Endothelial cell of umbilical vein (primary cell): ENCODE measurements around the gene HKDC1. TPM values are rescaled to one million over a fixed set of nuclear protein-coding genes. Genes with fewer than 3 reads are reported as not detected.

ENCODE experiments used
- BruUV-seq: library from RNA; stranded (reverse); fragments of 400-500 nt; replicated peaks from 2 replicates; lab custom pipeline; 2021; lab: Mats Ljungman, UMichigan
- CTCF ChIA-PET: fragments of 300-600, 350-600 bp; sonication (Branson Sonifier 250); formaldehyde crosslinking; loops from one replicate; lab custom pipeline; 2021; ENCODE audit warnings: antibody characterized with exemption, inconsistent platforms; lab: Charles Lee
- POLR2A ChIA-PET: fragments of 300-600, 350-600 bp; sonication (Branson Sonifier 250); formaldehyde crosslinking; loops from one replicate; lab custom pipeline; 2021; ENCODE audit warnings: antibody characterized with exemption, inconsistent platforms; lab: Charles Lee
- DNase-seq: peaks from one replicate; pipeline ENCODE4 v3.0.0-alpha.2; 2011; ENCODE audit warnings: low read depth, low spot score
- FAIRE-seq: peaks from 2 replicates; lab custom pipeline; 2011; peaks lifted over from hg19 to GRCh38; lab: Jason Lieb, UNC
- H2AFZ ChIP-seq: 2 replicates; pipeline ENCODE4 v1.6.0; 2012; ENCODE audit warnings: low read depth, low read length, control low read depth, inconsistent platforms
- H3K27ac ChIP-seq: 2 replicates; pipeline ENCODE4 v1.5.1; 2011; ENCODE audit warnings: low read depth, mild to moderate bottlenecking, control low read depth, low read length, moderate library complexity; ENCODE audit not compliant: insufficient read depth
- H3K27me3 ChIP-seq, 2 experiments: 2 replicates each; pipeline versions ENCODE4 v1.6.0 to v1.6.1; 2011; ENCODE audit warnings: low read length in 2 of 2, mixed read lengths in 1 of 2; ENCODE audit not compliant: control insufficient read depth in 2 of 2, insufficient read depth in 2 of 2
- H3K36me3 ChIP-seq, 2 experiments: 2 replicates in 1 of 2; 3 replicates in 1 of 2; pipeline ENCODE4 v1.5.1; 2011; ENCODE audit warnings: low read length in 2 of 2, mild to moderate bottlenecking in 1 of 2, moderate library complexity in 1 of 2; ENCODE audit not compliant: control insufficient read depth in 2 of 2, insufficient read depth in 2 of 2; ENCODE audit errors: extremely low read depth in 1 of 2
- H3K4me1 ChIP-seq: 3 replicates; pipeline ENCODE4 v1.5.1; 2011; ENCODE audit warnings: mild to moderate bottlenecking, low read length; ENCODE audit not compliant: control insufficient read depth, insufficient read depth; ENCODE audit errors: extremely low read depth
- H3K4me2 ChIP-seq: 2 replicates; pipeline ENCODE4 v1.6.1; 2011; ENCODE audit warnings: low read length, control low read depth, mixed read lengths; ENCODE audit not compliant: insufficient read depth
- H3K4me3 ChIP-seq, 3 experiments: fragments of 200-600 bp in 1 of 3; sonication (generic), shearing (Covaris generic) in 1 of 3; replicated peaks in 1 of 3; 2 replicates each; pipeline ENCODE4 v1.5.1; 2011 to 2016; ENCODE audit warnings: control low read depth in 3 of 3, low read length in 3 of 3, mild to moderate bottlenecking in 2 of 3, inconsistent platforms in 1 of 3, low read depth in 1 of 3, moderate library complexity in 1 of 3; ENCODE audit not compliant: insufficient read depth in 1 of 3
- H3K79me2 ChIP-seq: 2 replicates; pipeline ENCODE4 v1.6.0; 2012; ENCODE audit warnings: low read length, inconsistent platforms; ENCODE audit not compliant: control insufficient read depth, insufficient read depth
- H3K9ac ChIP-seq: replicated peaks from 2 replicates; pipeline ENCODE3; 2011; ENCODE audit warnings: low read length, control low read depth; ENCODE audit not compliant: insufficient read depth; ENCODE audit errors: extremely low read depth
- H3K9me1 ChIP-seq: replicated peaks from 3 replicates; pipeline ENCODE4 v1.6.0; 2011; ENCODE audit warnings: mild to moderate bottlenecking, low read length; ENCODE audit not compliant: control insufficient read depth, insufficient read depth; ENCODE audit errors: extremely low read depth
- H3K9me3 ChIP-seq: replicated peaks from 2 replicates; pipeline ENCODE4 v1.5.1; 2012; ENCODE audit warnings: low read length, inconsistent platforms; ENCODE audit not compliant: control insufficient read depth, insufficient read depth
- H4K20me1 ChIP-seq: replicated peaks from 2 replicates; pipeline ENCODE3; 2011; ENCODE audit warnings: mild to moderate bottlenecking, low read length; ENCODE audit not compliant: control insufficient read depth, insufficient read depth; ENCODE audit errors: extremely low read depth
- CTCF ChIP-seq, 2 donors: IDR thresholded peaks; 1 replicate in 1 of 2; 2 replicates in 1 of 2; pipeline ENCODE4 v1.5.1; 2011; ENCODE audit warnings: low read length in 2 of 2, mild to moderate bottlenecking in 2 of 2, moderate library complexity in 2 of 2, control low read depth in 1 of 2, inconsistent platforms in 1 of 2, low read depth in 1 of 2; ENCODE audit not compliant: insufficient read depth in 1 of 2; ENCODE audit errors: extremely low read depth in 1 of 2
- EZH2 ChIP-seq: IDR thresholded peaks from 2 replicates; pipeline ENCODE4 v1.6.1; 2012; ENCODE audit warnings: borderline replicate concordance, low read depth, mild to moderate bottlenecking, moderate library complexity, low read length, inconsistent platforms; ENCODE audit not compliant: severe bottlenecking
- FOS ChIP-seq: IDR thresholded peaks from 2 replicates; pipeline ENCODE4 v1.6.1; 2011; ENCODE audit warnings: mild to moderate bottlenecking, low read length, moderate library complexity, borderline replicate concordance; ENCODE audit not compliant: insufficient read depth
- GATA2 ChIP-seq: IDR thresholded peaks from 2 replicates; pipeline ENCODE4 v1.7.0; 2011; ENCODE audit warnings: low read depth, mild to moderate bottlenecking, moderate library complexity, mixed read lengths, low read length; ENCODE audit not compliant: insufficient read length, insufficient read depth
- JUN ChIP-seq: IDR thresholded peaks from 2 replicates; pipeline ENCODE4 v1.6.1; 2011; ENCODE audit warnings: borderline replicate concordance, low read depth; ENCODE audit not compliant: insufficient read length, insufficient read depth
- MAX ChIP-seq: IDR thresholded peaks from 2 replicates; pipeline ENCODE4 v1.6.1; 2011; ENCODE audit not compliant: insufficient read depth, insufficient read length
- MYC ChIP-seq: IDR thresholded peaks from one replicate; pipeline ENCODE4 v1.6.1; 2011; ENCODE audit warnings: mild to moderate bottlenecking, low read depth, low read length
- POLR2A ChIP-seq: IDR thresholded peaks from 2 replicates; pipeline ENCODE4 v1.6.1; 2012; ENCODE audit warnings: low read depth, mild to moderate bottlenecking, control low read depth, low read length
- POLR2AphosphoS5 ChIP-seq: IDR thresholded peaks from 2 replicates; pipeline ENCODE4 v1.6.1; 2012; ENCODE audit warnings: low read depth, mild to moderate bottlenecking, control low read depth, low read length, moderate library complexity; ENCODE audit not compliant: insufficient read depth
- dilution Hi-C: fragments of 300-500 bp; cut with MboI; formaldehyde crosslinking; loops from one replicate; pipeline ENCODE4 v1.15.0; 2019; ENCODE audit warnings: low sequenced_read_pairs; ENCODE audit not compliant: extremely low pct_ligation_motif_present
- intact Hi-C: fragments of 100-400 bp; cut with micrococcal nuclease; formaldehyde crosslinking; loops from one replicate; pipeline ENCODE4 v1.10.0; 2022
- polyA plus RNA-seq, 4 experiments: library from polyadenylated mRNA; depleted of rRNA in 3 of 4; stranded (reverse) in 3 of 4; unstranded in 1 of 4; fragments of >200 nt; gene quantifications; 2 replicates each; pipeline versions ENCODE4 v1.2.1 to v1.2.3, GENCODE V29; 2011 to 2012; ENCODE audit warnings: missing spikeins in 1 of 4
- total RNA-seq: library from RNA; stranded (reverse); gene quantifications from 2 replicates; pipeline ENCODE4 v1.2.3, GENCODE V29; 2021

HKDC1 gene
- total and polyA plus RNA-seq, 2 donors (not counting 3 experiments of a cell fraction or from before 2014, with no cell fraction given), result not detected

DNA sequence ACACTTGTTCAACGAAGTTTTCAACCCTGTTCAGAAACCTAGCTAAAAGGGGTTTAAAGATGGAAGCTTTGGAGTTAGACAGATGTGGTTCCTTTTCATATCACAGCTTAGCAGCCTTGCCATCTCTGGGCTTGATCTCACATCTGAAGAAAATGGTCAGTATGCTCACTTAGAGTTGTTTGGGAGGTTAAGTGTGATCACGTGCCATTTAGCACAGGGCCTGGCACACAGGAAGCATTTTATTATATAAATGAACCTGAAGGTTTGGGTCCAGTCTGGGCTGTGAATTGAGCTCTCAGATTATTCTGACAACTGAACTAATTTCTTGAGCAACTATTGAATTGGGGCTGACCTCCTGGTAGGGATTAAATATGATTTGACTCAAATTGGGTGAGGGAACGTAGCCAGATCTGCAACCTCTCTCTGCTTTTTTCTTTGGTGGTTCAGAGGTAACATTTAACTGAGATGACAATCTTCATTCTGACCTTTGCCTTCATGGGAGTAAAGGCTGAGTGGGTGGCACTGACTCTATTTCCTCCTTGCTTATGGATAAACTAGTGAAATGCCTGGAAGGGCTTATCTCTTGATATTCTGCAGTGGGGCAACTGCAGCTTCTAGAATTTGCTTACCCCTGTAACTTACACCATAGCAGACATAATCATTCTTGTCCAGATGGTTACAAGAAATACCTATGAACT lies 10.2 kb upstream of the HKDC1 start:
- DNase-seq (no peak), FAIRE-seq (no peak)
- Histone ChIP-seq H3K9me3 (no peaks in the 10 kb centered on the region), H3K4me2 (no peak overlapping the region), H3K79me2 (no peaks in the 10 kb centered on the region), H4K20me1 (no peaks in the 10 kb centered on the region), H2AFZ (no peak overlapping the region), H3K9me1 (no peaks in the 10 kb centered on the region), H3K27ac (no peak overlapping the region), H3K27me3 (peaks cover 0 to 2% of the 10 kb centered on the region in 2 experiments), H3K4me1 (no peaks in the 10 kb centered on the region), H3K36me3 (peaks cover 11 to 12% of the 10 kb centered on the region in 2 experiments), H3K4me3 (no peak overlapping the region), H3K9ac (no peak overlapping the region)
- POLR2A ChIA-PET, result no interaction called here
- BruUV-seq, result no TSS peak
- CTCF ChIA-PET, result no interaction called here
- TF ChIP-seq GATA2 (no peak), MYC (no peak), EZH2 (no peak), JUN (no peak), CTCF (IDR thresholded peaks at IDR 0.05; ENCODE audit: extremely low read depth in 1 of 2, insufficient read depth in 1 of 2, low read depth in 1 of 2, low read length in 2 of 2) (no peak), FOS (no peak), POLR2A (no peak), POLR2AphosphoS5 (no peak), MAX (no peak)
- intact Hi-C loops, result no loop called here
- dilution Hi-C loops, result no loop called here
